B cell (primary cell): ENCODE measurements around the gene ASPSCR1.

ENCODE experiments used
- EZH2 ChIP-seq: IDR thresholded peaks from 2 replicates; pipeline ENCODE4 v1.6.1; 2012; ENCODE audit warnings: borderline replicate concordance, low read depth, mild to moderate bottlenecking, moderate library complexity, low read length; ENCODE audit not compliant: insufficient read depth, poor library complexity, severe bottlenecking
- TF ChIP-seq, protein P1 (sequence below): fragments of 200-600 bp; IDR thresholded peaks from one replicate; pipeline ENCODE4 v1.8.0; 2022; ENCODE audit warnings: antibody characterized with exemption, mild to moderate bottlenecking

DNA sequence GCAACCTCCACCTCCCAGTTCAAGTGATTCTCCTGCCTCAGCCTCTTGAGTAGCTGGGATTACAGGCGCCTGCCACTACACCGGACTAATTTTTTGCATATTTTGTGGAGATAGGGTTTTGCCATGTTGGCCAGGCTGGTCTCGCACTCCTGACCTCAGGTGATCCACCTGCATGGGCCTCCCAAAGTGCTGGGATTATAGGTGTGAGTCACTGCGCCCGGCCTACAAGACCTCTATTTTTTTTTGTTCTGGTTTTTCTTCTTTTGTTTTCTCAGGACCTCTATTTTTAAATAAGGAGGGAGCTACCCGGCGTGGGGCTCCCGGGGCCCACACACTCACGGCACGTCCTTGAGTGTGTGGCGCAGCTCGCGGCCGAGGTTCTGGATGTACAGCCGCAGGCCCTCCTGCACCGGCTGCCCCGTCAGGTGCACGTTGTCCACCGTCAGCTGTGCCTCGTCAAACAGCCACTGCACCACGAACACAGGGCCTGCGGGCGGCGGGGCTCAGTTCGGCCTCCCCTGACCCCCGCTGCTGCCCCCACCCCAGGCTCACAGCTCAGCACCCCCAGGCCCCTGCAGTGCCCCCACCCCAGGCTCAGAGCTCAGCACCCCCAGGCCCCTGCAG is 22.3 kb upstream of the ASPSCR1 start:
- TF ChIP-seq, protein P1, sequence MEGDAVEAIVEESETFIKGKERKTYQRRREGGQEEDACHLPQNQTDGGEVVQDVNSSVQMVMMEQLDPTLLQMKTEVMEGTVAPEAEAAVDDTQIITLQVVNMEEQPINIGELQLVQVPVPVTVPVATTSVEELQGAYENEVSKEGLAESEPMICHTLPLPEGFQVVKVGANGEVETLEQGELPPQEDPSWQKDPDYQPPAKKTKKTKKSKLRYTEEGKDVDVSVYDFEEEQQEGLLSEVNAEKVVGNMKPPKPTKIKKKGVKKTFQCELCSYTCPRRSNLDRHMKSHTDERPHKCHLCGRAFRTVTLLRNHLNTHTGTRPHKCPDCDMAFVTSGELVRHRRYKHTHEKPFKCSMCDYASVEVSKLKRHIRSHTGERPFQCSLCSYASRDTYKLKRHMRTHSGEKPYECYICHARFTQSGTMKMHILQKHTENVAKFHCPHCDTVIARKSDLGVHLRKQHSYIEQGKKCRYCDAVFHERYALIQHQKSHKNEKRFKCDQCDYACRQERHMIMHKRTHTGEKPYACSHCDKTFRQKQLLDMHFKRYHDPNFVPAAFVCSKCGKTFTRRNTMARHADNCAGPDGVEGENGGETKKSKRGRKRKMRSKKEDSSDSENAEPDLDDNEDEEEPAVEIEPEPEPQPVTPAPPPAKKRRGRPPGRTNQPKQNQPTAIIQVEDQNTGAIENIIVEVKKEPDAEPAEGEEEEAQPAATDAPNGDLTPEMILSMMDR: no peak
- TF ChIP-seq EZH2: no peak
